Transverse colon (tissue), 4 donors: ENCODE results near the gene ZBTB45.
A peak's percentile ranks its signal among the peaks of the same experiment; 100 is the strongest.

Source experiments
- CTCF ChIP-seq, 5 experiments: fragments of 200-600 bp in 3 of 5; fragments of 450-650 bp in 2 of 5; sonication (generic) in 3 of 5; IDR thresholded peaks; 1 replicate in 2 of 5; 2 replicates in 3 of 5; pipeline ENCODE4 v1.5.1; 2016 to 2017; ENCODE audit warnings: antibody characterized with exemption in 5 of 5, inconsistent platforms in 3 of 5, mild to moderate bottlenecking in 2 of 5, moderate library complexity in 1 of 5
- POLR2A ChIP-seq: fragments of 450-650 bp; IDR thresholded peaks from one replicate; pipeline ENCODE4 v1.6.1; 2016; ENCODE audit warnings: antibody characterized with exemption, mild to moderate bottlenecking, moderate library complexity
- POLR2AphosphoS5 ChIP-seq, 3 donors: sonication (generic); formaldehyde crosslinking; IDR thresholded peaks; one replicate each; pipeline ENCODE4 v1.6.1; 2016; ENCODE audit warnings: antibody characterized with exemption in 3 of 3

GRCh38 chr19:58554494-58555368 is 35.1 kb upstream of the ZBTB45 start, which contains the start of gene CHMP2A:
- TF ChIP-seq CTCF (IDR thresholded peaks at IDR 0.05) (no peak), POLR2AphosphoS5 (IDR thresholded peaks at IDR 0.05) (peak; percentile 57 to 92 (median 87)), POLR2A (peak; percentile 87)
